ENCODE results near the gene PDGFRA. TPM values are rescaled to one million over a fixed set of nuclear protein-coding genes. Genes with fewer than 3 reads are reported as not detected.

PDGFRA gene
- total RNA-seq, 4 donors from 2014 or later = 27.5 to 283 (median 60.2) TPM

DNA sequence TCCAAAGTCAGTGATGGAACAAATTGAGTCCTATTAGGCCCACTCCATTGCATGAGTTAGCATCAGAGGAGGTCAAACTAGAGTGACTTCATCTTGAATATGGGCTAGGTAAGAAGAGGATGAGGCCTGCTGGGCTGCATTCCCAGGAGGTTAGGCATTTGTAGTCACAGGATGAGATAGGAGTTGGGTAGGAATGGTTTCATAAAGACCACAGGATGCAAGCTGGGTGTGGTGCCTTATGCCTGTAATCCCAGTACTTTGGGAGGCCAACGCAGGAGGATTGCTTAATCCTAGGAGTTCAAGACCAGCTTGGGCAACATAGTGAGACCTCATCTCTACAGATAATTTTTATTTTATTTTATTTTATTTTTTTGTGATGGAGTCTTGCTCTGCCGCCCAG is 26.8 kb downstream of the PDGFRA start:
- Histone ChIP-seq H3K36me3 (no peaks in the 10 kb centered on the region), H3K27ac (no peak overlapping the region), H3K4me1 (no peaks in the 10 kb centered on the region), H3K4me3 (no peak overlapping the region), H3K27me3 (no peaks in the 10 kb centered on the region), H3K9me3 (no peaks in the 10 kb centered on the region)
- DNase-seq = no peak
- TF ChIP-seq, protein P1, sequence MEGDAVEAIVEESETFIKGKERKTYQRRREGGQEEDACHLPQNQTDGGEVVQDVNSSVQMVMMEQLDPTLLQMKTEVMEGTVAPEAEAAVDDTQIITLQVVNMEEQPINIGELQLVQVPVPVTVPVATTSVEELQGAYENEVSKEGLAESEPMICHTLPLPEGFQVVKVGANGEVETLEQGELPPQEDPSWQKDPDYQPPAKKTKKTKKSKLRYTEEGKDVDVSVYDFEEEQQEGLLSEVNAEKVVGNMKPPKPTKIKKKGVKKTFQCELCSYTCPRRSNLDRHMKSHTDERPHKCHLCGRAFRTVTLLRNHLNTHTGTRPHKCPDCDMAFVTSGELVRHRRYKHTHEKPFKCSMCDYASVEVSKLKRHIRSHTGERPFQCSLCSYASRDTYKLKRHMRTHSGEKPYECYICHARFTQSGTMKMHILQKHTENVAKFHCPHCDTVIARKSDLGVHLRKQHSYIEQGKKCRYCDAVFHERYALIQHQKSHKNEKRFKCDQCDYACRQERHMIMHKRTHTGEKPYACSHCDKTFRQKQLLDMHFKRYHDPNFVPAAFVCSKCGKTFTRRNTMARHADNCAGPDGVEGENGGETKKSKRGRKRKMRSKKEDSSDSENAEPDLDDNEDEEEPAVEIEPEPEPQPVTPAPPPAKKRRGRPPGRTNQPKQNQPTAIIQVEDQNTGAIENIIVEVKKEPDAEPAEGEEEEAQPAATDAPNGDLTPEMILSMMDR (IDR thresholded peaks at IDR 0.05) = no peak
- TF ChIP-seq POLR2A (IDR thresholded peaks at IDR 0.05) = no peak

DNA sequence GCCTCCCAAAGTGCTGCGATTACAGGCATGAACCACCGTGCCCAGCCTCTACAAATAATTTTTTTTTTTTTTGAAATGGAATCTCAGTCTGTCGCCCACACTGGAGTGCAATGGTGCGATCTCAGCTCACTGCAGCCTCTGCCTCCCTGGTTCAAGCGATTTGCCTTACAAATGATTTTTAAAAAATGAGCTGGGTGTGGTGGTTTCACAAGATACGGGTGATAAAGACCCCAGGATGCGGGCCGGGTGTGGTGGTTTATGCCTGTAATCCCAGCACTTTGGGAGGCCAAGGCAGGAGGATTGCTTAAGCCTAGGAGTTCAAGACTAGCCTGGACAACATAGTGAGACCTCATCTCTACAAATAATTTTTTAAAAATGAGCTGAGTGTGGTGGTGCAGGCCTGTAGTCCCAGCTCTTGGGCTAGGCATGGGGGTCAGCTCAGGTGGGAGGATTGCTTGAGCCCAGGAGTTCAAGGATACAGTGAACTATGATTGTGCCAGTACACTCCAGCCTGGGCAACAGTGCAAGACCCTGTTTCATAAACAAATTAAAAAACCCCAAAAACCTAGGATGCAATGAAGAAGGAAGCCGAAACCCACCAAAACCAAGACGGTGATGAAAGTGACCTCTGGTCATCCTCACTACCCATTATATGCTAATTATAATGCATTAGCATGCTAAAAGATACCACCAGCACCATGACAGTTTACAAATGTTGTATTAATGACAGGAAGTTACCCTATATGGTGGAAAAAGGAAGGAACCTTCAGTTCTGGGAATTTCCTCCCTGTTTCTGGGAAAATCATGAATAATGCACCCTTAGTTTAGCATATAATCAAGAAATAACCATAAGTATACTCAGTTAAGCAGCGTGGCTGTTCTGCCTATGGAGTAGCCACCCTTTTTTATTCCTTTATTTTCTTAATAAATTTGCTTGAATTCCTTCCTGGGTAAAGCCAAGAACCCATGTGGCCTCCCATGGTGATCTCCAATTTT is 27.7 kb downstream of the PDGFRA start:
- DNase-seq = no peak
- H3K9me3 ChIP-seq = no peaks in the 10 kb centered on the region
- H3K4me1 ChIP-seq = no peaks in the 10 kb centered on the region
- no peak overlapping the region for H3K4me3 ChIP-seq
- H3K27me3 ChIP-seq = no peaks in the 10 kb centered on the region
- H3K27ac ChIP-seq = no peak overlapping the region
- TF ChIP-seq POLR2A (IDR thresholded peaks at IDR 0.05) = no peak
- TF ChIP-seq, protein P1 (IDR thresholded peaks at IDR 0.05) = no peak
- no peaks in the 10 kb centered on the region for H3K36me3 ChIP-seq

DNA sequence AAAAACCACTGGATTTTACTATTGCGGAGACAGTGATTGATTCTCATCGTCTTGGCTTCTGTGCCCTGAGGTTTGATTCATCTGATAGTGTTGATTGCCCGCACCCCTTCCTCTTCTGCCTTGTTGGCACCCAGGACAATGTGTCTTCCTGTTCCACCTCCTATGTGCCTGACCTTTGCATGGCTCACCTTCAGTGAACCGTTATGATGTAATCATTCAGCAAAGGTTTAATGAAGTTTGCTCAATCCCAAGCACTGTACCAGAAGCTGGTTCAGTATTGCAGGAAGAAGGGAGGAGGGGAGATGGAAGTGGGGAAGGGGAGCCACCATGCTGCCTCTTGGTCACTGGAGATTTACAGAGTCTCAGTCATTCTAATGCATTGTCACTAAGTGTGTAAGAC is 36.3 kb downstream of the PDGFRA start:
- H3K36me3 ChIP-seq = no peaks in the 10 kb centered on the region
- H3K9me3 ChIP-seq = no peaks in the 10 kb centered on the region
- TF ChIP-seq, protein P1 (IDR thresholded peaks at IDR 0.05) = no peak
- no peak for TF ChIP-seq POLR2A (IDR thresholded peaks at IDR 0.05)
- no peaks in the 10 kb centered on the region for H3K27me3 ChIP-seq
- H3K4me1 ChIP-seq = no peaks in the 10 kb centered on the region
- no peak overlapping the region for H3K27ac ChIP-seq
- DNase-seq = no peak
- no peak overlapping the region for H3K4me3 ChIP-seq

DNA sequence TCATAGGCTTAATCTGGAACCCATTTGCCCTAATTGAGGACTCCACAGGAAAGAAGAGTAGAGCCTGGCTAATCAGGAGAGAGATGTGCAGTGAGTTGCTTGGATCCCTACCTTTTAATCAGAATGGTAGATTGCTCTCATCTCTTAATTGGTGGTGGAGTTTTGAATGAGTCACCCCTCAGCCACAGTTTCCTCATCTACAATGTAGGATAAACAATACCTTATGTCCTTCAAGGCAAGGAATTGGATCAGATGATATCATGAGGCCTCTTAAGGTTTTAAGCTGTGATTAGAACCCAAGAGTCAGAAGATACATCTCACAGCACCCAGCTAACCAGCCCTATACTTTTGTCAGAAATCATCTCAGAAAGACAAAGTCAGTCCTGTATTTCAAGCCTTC is 39.1 kb downstream of the PDGFRA start:
- TF ChIP-seq, protein P1 (IDR thresholded peaks at IDR 0.05) = no peak
- TF ChIP-seq POLR2A (IDR thresholded peaks at IDR 0.05) = no peak
- no peaks in the 10 kb centered on the region for H3K36me3 ChIP-seq
- no peak overlapping the region for H3K27ac ChIP-seq
- H3K4me3 ChIP-seq = no peak overlapping the region
- H3K9me3 ChIP-seq = no peaks in the 10 kb centered on the region
- no peaks in the 10 kb centered on the region for H3K27me3 ChIP-seq
- no peak for DNase-seq
- H3K4me1 ChIP-seq = no peaks in the 10 kb centered on the region

DNA sequence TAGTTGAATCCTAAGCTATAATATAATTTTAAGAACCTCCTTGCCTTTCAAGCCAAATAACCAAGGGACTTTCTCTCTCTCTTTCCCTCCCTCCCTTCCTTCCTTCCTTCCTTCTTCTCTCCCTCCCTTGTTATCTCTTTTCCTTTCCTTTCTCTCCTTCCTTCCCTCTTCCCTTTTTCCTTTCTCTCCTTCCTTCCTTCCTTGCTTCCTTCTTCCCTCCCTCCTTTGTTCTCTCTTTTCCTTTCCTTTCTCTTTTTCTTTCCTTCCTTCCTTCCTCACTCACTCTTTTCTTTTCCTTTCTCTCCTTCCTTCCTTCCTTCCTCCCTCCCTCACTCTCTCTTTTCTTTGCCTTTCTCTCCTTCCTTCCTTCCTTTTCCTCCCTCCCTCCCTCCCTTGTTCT is 42.4 kb downstream of the PDGFRA start:
- Histone ChIP-seq H3K9me3 (no peaks in the 10 kb centered on the region), H3K27ac (no peak overlapping the region), H3K4me1 (no peaks in the 10 kb centered on the region), H3K27me3 (no peaks in the 10 kb centered on the region), H3K4me3 (no peak overlapping the region), H3K36me3 (no peaks in the 10 kb centered on the region)
- no peak for TF ChIP-seq POLR2A (IDR thresholded peaks at IDR 0.05)
- TF ChIP-seq, protein P1 (IDR thresholded peaks at IDR 0.05) = no peak
- DNase-seq = no peak

Measured in Peyer's patch (tissue), 4 donors.